Measurements from ENCODE around the gene AFF3.

Gene AFF3

DNA sequence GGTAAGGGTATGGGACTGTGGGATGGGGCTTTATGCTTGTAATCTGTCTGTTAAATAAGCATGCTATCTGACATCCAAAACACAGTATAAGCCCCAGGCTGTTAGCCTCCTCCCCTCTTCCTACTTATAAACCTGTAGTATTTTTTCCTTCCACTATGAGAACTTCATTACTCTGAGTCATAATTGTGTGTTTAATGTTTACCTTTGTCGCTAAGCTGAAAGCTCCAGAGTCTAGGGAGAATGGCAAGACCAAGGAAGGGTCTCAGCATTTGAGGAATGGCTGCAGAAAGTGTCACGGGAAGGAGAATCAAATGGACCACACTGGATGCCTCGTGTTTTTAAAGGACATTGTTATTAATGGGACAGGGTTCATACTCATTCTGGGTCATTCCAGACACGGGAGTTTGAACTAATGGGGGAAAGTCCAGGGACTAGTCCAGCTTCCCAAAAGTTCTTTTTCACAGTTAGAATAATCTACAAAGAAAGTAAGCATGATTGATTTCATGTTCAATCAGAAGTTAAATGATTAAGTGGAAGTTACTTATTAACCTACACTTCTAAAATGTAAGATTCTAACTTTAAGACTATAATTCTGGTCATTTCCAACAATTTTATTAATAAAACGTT is 292.2 kb downstream of the AFF3 start:
- DNase-seq, result no peak

DNA sequence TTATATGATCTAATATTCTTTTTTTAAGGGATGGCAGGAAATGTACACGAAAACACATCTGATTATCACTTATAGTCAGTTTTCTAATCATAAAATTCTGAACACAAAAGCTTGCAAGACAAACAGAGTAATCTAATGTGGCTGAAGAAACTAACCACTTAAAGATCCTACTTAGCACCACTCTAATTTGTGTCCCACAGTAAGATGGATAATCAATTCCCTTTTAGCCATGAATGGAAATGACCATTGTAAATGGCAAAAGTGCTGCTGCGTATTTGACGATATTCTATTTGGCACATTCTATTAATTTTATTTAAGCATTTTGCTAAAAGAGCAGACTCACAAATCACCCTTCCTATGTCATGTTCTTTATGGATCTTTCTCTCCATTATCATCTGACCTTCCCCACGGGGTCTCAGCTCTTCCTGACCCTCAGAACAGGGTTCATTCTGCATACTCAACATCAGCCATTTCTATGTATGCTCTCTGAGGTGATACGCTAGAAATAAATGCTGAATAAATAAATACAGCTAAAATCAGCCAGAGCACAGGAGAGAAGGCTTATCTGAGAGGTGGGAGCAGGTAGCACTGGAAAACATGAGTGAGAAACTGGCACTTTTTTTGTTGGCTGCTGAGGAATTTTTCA is 295.8 kb downstream of the AFF3 start:
- no peak for DNase-seq

DNA sequence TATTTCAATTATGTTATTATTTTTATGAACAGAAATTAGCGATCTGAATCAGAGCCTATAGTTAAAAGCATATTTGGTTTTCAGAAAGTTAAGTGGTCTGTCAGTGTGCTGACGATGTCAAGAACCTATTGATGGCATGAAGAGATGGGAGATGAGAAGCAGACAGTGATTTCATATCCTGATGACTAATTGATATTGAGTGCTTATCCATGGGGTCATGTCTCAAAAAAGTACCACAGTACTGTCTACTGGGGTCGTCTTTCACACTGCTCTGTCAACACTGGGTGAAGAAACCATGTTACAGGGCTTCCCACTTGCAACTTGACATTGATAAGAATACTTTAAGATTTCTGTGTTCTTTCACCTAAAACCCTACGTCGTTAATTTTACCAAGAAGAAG is 297.1 kb downstream of the AFF3 start:
- DNase-seq, result no peak

DNA sequence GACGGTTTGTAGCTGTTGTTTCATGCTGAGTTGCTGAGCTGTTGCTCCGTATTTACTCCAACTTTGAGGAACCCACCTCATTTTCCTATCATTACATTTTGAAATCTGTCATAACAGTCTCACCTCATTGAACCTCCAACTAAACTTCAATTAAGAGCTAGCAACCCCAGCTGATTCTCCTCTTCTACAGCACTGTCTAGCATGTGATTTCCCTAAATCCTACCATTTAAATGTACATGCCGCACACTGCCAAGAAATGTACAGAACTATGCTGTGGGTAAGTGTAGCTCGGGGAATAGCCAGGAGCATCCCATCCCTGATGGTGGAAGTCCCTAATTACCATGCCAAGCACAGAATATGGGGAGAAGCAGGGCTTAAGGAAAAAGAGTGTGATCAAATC is 299.9 kb downstream of the AFF3 start:
- no peak for DNase-seq

- peak; percentile 8 for DNase-seq
Observed at GRCh38 chr2:99841749-99842148, 300.6 kb downstream of the AFF3 start.

DNA sequence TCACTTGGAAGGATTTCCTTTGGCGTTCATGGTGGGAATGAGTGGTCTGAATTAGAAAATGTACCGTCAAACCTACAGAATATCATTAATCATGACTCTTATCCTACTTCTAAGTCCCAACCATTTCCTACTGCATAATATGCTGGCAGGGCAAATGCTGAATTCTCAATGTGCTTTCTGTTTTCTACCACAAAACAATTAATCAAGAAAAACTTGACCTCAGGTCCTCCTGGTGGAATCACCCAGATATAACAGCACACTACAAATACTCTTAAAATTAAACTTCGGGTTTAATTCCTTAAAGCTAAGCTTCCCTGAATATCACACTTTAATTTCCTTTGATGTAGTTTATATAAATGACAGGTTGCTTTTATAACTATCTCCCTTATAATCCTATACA is 301.6 kb downstream of the AFF3 start:
- DNase-seq, result no peak

DNA sequence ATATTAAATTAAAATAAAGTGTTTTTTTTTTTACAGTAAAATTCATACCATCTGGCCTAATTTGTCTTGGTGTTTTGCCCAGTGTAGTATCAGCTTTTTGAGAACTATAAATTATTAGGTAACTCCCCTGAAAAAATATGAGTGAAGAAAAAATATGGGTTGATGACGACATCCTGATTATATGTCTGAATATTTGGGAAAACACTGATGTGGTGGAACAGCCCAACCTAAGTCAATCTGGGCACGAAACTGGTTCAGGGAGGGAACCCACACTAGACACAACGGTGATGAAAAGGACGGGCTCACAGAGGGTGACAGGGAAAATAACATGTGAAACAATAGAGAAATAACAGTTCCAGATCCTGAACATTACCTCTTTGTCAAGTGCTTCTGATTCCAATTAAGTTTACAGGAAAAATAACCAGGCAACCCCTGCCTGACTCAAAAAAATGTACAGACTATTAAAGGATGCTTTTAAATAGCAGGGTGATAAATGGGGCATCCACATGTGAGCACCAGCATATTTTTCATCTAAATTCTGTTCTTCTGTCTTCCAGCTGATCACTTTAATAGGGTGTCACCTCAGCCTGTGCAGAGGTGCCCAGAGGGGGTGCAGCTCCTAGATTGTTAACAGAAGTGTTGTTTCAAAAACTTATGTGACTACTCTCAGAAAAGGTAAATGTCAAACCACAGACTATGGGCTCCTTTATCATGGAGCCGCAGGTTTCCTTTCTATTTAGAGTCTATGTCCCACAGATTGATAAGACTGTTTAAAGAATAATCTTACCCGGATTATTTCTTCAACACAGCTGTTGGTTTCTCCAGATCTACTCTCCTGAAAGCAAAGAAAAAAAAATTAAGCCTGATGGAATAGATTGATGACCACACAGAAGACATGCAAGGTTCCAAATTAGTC is 305.4 kb downstream of the AFF3 start:
- DNase-seq, result no peak

DNA sequence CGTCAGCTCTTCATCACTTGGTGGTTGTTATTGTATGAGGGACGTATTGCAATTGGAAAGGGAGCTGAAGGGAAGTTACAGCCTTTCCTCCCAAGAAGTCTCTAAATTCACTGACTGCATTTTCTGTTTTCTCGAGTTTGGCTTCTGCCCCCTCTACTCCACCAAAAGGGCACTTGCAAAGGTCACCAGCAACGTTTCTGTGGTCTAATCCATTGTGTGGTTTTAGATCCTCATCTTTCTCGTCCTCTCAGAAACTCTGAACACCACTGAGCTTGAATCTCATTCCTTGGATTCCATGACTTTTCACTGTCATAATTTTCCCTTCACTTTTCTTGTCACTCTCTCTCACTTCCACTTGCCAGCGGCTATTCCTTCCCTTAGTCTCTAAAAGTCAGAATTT is 308.0 kb downstream of the AFF3 start:
- no peak for DNase-seq

DNA sequence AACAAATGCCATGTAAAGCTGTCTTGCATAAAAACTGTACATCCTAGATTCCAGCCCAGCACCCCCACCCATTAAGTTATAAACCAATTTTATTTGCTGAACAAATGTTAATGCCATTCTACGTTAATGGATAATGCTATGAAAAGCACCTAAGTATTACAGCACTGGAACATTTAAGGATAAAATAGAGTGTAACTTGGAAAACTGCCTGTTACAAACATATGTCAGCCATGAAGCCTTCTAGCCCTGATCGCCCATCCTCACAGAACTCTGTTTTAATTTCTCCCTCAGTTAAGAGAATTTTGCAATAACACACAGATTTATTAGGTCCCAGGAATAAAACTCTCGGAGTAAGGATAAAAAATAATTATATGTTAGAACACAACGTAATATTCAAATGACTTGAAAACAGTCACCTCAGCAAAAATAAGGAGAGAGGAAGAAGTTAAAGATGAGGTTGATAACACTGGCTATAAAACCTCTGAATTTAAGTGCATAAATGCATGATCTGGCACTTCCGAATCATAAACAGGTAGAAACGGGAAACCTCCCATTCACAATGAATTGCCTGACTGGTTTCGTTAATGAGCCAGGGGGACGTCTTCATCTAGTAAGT is 308.7 kb downstream of the AFF3 start:
- DNase-seq, result no peak

- no peak for DNase-seq
Observed at GRCh38 chr2:99832926-99833325, 309.5 kb downstream of the AFF3 start.

- no peak for DNase-seq
Observed at GRCh38 chr2:99831772-99832171, 310.6 kb downstream of the AFF3 start.

DNA sequence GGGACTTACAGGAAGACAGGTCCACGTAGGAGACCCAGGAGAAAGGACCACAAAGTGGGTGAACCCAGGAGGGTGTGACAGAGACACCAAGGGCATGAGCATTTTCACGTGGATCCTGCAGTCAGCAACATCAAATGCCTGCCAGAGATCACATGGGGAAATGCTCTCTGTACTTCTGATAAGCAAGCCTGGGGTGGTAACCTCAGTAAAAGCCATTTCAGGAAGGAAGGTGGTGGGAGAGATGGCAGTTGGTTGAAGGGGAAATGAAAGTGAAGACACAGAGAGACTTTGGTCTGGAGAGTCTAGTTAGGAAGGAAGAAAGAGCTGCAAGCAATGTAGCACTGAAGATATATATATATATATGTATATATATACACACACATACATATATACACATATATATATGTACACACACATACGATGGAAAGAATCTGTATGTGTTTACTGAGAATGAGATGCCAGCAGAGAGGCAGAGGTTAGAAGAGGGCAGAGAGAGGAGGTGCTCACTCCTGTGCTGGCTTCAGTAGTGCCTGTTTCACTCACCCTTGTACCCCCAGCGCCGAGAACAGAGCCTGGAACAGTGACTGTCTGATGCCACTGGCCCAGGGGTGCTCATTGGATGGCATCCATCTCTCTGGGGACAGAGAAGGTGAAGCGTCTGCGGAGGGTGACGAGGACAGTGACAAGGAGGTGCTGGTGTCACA is 314.9 kb downstream of the AFF3 start:
- no peak for DNase-seq

DNA sequence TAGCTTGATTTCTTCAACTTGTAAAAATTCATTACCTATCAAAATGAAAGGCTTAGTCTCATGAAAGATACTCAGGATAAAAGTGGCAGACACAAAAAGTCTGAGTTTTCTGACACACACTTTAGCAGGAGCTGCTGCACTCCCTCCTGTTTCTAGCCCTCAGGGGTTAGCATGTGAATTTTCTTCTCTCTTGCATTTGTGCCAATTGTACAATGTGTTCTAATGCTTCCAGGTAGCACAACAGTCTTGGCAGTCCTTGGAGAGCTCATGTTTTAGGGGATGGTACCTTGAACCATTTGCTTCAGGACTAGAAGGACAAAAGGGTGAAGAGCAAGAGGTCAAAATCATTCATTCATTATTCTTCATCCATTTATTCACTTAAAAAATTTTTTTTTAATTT is 316.8 kb downstream of the AFF3 start:
- no peak for DNase-seq

GRCh38 chr2:99824758-99825157 is 317.6 kb downstream of the AFF3 start:
- DNase-seq, result no peak

DNA sequence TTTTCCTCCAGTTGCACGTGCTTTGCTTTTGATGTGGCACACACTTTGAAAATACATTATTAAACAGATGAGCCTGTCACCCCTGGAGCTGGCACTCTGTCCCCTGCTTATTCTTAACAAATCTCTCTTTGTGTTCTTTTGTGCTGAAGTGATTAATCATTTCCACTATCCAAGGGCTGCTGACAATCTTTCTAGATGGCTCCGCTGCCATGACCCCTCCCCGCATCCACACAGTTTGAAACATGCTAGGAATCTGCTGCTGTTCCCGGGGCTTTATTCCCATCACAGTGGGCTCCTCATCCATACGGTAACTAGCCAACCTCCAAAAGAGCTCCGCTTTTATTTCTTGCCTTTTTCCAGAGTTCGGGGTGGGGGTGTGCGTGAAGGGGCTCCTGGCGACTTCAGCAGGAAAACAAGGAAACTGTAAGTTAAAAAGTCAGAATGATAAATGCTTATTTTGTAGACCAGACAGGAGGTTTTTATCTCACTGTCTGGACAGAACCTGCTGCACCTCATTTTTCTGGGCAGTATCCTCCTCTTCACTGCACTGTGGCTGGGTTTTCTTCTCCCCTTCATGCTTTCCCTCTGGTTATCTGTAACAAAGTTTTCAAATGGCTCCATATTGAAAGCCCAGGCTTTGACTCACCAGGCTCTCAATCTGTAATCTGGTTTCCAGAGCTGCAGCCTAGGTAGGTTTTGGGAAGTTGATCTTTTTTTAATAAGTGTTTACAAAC is 319.7 kb downstream of the AFF3 start:
- DNase-seq, result no peak

DNA sequence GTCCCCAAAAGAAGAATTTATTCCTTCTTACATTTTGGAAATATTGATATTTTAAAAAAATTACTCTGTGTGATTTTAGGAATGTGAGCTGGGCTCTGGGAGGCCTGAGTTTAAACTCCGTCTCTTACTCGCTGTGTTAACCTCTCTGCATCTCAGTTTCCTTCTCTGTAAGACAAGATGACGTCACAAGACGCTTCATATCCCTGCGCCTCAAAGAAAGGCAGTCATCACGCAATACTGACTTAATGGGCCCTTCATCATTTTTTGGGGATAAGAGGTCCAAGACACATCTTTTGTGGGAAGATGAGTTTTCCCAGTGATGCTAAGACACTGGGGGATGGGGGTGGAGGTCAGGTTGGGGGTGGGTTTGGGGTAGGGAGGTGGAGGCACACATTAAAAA is 320.4 kb downstream of the AFF3 start:
- DNase-seq, result no peak

GRCh38 chr2:99821572-99821971 is 320.8 kb downstream of the AFF3 start:
- DNase-seq, result peak; percentile 18

- no peak for DNase-seq
Observed at GRCh38 chr2:99821039-99821438, 321.4 kb downstream of the AFF3 start.

DNA sequence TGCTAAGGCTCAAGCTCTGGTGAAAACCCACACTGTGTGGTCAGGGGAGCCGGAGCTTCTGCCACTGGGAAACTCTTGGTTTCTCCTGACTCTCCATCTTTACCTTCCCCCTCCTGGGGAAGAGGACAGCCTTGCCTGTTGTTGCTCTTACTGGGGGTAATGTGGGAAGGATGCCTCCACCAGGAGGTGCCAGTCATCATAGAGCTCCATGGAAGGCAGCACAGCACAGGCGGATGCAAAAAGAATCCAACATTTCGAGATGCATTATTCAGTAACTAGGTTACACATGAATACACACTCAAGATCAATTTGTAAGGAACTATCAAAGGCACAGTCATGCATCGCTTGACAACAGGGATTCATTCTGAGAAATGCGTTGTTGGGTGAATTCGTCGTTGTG is 322.6 kb downstream of the AFF3 start:
- no peak for DNase-seq

GRCh38 chr2:99818842-99819241 is 323.5 kb downstream of the AFF3 start:
- DNase-seq, result no peak

DNA sequence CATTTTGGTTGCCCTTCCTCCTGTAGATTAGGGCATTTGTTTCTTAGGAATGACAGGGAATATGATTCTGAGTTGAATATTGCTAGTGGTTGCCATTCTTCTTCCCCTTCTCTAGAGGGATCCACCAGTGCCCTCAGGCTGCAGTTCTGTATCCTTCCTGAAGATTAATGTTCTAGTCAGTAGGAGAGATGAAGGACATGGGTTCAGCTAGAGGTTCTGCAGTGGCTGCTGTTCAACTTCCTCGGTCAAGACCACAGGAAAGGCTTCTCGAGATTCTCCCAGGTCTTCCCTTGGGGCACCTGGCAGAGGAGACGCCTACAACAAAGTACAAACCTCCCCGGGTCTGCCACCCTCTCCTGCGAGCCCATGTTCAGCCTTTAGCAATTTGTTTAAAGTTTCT is 325.5 kb downstream of the AFF3 start:
- no peak for DNase-seq

DNA sequence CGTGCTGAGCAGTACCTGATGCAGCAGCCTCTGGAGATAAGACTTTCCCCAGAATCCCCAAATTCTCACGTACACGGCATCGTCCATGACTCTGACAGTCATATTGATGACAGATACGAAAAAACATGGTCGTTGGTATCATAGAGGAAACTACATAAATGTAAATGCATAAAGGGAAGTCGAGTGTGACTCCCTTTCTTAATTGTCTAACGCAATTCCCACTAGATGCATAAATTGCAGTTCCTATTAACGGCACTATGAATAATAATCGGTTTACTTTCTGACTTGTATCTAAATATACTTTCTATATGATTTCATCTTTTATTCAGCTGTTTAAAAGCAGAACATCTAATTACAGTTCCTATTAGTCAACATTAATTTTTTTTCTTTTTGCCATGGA is 330.0 kb downstream of the AFF3 start:
- DNase-seq, result no peak

All from HCEC 1CT (cell line).